OCI-LY3 (cell line): ENCODE data around the gene SWI5.

Experiments
- H2AFZ ChIP-seq: fragments of 200-600, 300-600 bp; shearing (Covaris generic); 2 replicates; pipeline ENCODE4 v1.6.0; 2014; ENCODE audit warnings: antibody characterized with exemption, low read depth, low read length
- H3K27ac ChIP-seq: fragments of 200-600, 300-600 bp; sonication (generic); 2 replicates; pipeline ENCODE4 v1.5.1; 2014; ENCODE audit warnings: mild to moderate bottlenecking, low read length, moderate library complexity, mixed read lengths
- H3K27me3 ChIP-seq: fragments of 200-600, 300-600 bp; sonication (generic); 2 replicates; pipeline ENCODE4 v1.6.1; 2014; ENCODE audit warnings: low read depth, low read length, mixed read lengths
- H3K36me3 ChIP-seq: fragments of 200-600, 300-600 bp; sonication (generic); replicated peaks from 2 replicates; pipeline ENCODE3; 2014; ENCODE audit warnings: low read depth, low read length, mixed read lengths
- H3K4me1 ChIP-seq: fragments of 300-600, 200-600 bp; sonication (generic); 2 replicates; pipeline ENCODE4 v1.6.1; 2014; ENCODE audit warnings: low read length, mixed read lengths
- H3K4me2 ChIP-seq: fragments of 200-600, 300-600 bp; sonication (generic); 2 replicates; pipeline ENCODE4 v1.6.1; 2014; ENCODE audit warnings: low read length, mixed read lengths
- H3K4me3 ChIP-seq: fragments of 300-600, 200-600 bp; sonication (generic); 2 replicates; pipeline ENCODE4 v1.5.1; 2014; ENCODE audit warnings: antibody characterized with exemption, mild to moderate bottlenecking, low read length, moderate library complexity
- H3K79me2 ChIP-seq: fragments of 300-600, 200-600 bp; shearing (Covaris generic); 2 replicates; pipeline ENCODE4 v1.6.1; 2014; ENCODE audit warnings: mild to moderate bottlenecking, low read length, mixed read lengths
- H3K9ac ChIP-seq: fragments of 300-600, 200-600 bp; shearing (Covaris generic); 2 replicates; pipeline ENCODE4 v1.6.0; 2014; ENCODE audit warnings: mild to moderate bottlenecking, low read length, moderate library complexity
- H3K9me3 ChIP-seq: fragments of 200-600, 300-600 bp; shearing (Covaris generic); 2 replicates; pipeline ENCODE4 v1.6.1; 2014; ENCODE audit warnings: low read length, mixed read lengths; ENCODE audit not compliant: insufficient read depth
- H4K20me1 ChIP-seq: fragments of 200-600, 300-600 bp; sonication (generic); 2 replicates; pipeline ENCODE4 v1.6.1; 2016; ENCODE audit warnings: low read length, mixed read lengths; ENCODE audit not compliant: insufficient read depth
- EZH2phosphoT487 ChIP-seq: fragments of 200-600 bp; shearing (Covaris generic); IDR thresholded peaks from 2 replicates; pipeline ENCODE4 v1.6.1; 2018; ENCODE audit warnings: antibody characterized with exemption, mixed run types, low read depth
- TF ChIP-seq, protein P1 (sequence below): fragments of 200-600, 300-600 bp; sonication (generic); IDR thresholded peaks from 2 replicates; pipeline ENCODE4 v1.5.1; 2014; ENCODE audit warnings: antibody characterized with exemption, low read length, low read depth

Gene SWI5

DNA sequence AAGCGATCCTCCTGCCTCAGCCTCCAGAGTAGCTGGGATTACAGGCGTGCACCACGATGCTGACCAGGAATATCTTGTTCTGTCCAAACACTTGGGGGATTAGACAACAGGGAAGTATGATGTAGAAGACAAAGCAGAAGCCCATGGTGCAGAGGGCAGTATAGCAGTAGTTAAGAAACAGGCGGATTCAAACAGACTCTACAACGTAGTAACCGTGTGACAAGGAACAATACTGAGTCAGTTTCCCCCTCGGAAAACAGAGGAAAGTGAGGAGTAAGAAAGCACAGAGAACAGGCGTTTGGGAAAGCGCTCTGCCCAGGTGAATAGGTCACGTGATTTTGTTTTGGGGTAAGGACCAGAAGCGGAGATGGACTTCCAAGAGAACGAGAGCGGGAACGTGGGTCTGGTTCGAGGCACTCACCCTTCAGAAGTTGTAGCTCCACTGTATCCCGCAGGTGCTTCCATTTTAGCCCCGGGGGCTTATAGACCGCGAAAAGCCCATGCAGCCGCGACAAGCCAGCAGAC lies 45.9 kb downstream of the SWI5 start:
- TF ChIP-seq EZH2phosphoT487 = no peak
- TF ChIP-seq, protein P1, sequence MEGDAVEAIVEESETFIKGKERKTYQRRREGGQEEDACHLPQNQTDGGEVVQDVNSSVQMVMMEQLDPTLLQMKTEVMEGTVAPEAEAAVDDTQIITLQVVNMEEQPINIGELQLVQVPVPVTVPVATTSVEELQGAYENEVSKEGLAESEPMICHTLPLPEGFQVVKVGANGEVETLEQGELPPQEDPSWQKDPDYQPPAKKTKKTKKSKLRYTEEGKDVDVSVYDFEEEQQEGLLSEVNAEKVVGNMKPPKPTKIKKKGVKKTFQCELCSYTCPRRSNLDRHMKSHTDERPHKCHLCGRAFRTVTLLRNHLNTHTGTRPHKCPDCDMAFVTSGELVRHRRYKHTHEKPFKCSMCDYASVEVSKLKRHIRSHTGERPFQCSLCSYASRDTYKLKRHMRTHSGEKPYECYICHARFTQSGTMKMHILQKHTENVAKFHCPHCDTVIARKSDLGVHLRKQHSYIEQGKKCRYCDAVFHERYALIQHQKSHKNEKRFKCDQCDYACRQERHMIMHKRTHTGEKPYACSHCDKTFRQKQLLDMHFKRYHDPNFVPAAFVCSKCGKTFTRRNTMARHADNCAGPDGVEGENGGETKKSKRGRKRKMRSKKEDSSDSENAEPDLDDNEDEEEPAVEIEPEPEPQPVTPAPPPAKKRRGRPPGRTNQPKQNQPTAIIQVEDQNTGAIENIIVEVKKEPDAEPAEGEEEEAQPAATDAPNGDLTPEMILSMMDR = no peak
- no peaks in the 10 kb centered on the region for H4K20me1 ChIP-seq
- peaks cover 11% of the 10 kb centered on the region for H3K4me1 ChIP-seq
- peak overlapping the region; percentile 98 for H3K4me3 ChIP-seq
- no peaks in the 10 kb centered on the region for H3K9me3 ChIP-seq
- H3K4me2 ChIP-seq = peak overlapping the region; percentile 84
- peak overlapping the region; percentile 85 for H3K9ac ChIP-seq
- H2AFZ ChIP-seq = peak overlapping the region; percentile 88
- peak overlapping the region; percentile 80 for H3K27ac ChIP-seq
- H3K27me3 ChIP-seq = no peaks in the 10 kb centered on the region
- H3K79me2 ChIP-seq = peaks cover 37% of the 10 kb centered on the region
- peaks cover 12% of the 10 kb centered on the region for H3K36me3 ChIP-seq

DNA sequence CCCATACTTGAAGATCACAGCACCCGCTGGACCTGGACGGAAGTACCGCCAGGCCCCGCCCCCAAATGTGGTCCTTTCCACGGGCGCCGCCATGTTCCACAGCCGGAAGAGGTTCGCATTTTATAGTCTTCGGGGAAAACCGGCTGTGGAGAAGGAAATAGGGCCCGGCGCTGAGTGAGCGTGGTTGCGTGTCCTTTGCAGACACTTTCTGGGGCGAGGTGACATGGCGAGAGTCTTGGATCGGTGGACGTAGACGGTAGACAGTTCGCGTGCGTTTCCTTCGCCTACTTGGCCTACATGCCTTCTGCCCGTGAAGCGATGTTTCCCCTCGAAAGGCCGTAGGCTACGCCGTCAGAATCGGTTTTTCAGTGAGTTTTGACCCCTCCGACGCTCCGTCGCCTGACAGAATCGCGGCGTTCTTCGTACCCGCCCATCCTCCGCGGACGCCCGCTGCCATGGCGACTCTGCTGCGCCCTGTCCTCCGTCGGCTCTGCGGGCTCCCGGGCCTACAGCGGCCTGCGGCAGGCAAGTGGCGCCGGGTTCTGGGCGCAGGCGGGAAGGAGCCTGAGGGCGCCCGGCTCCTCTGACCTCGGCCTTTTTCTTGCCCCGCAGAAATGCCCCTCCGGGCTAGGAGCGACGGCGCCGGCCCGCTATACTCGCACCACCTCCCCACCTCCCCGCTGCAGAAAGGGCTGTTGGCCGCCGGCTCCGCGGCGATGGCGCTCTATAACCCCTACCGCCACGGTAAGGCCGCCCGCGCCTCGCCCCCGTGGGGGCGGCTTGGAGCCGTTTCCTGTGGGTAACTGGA lies 46.5 kb downstream of the SWI5 start, which contains the start of the genes COQ4 and TRUB2:
Gene COQ4 (plus strand): TSS at position 436 of the 808 bp plus-strand sequence. CDS start 20 bp downstream, at position 456.
Gene TRUB2 (minus strand): TSS at position 44 of the 808 bp plus-strand sequence. CDS start 39 bp downstream, at position 5.
- no peaks in the 10 kb centered on the region for H4K20me1 ChIP-seq
- H3K4me3 ChIP-seq = peak within 1 kb of the TSS; percentile 98
- H3K79me2 ChIP-seq = peaks cover 37% of the 10 kb centered on the region
- peak within 1 kb of the TSS; percentile 85 for H3K9ac ChIP-seq
- peaks cover 11% of the 10 kb centered on the region for H3K4me1 ChIP-seq
- peak within 1 kb of the TSS; percentile 88 for H2AFZ ChIP-seq
- H3K9me3 ChIP-seq = no peaks in the 10 kb centered on the region
- peaks cover 6% of the 10 kb centered on the region for H3K36me3 ChIP-seq
- H3K27me3 ChIP-seq = no peaks in the 10 kb centered on the region
- H3K4me2 ChIP-seq = peak within 1 kb of the TSS; percentile 94
- TF ChIP-seq, protein P1 = no peak
- no peak for TF ChIP-seq EZH2phosphoT487
- H3K27ac ChIP-seq = peak within 1 kb of the TSS; percentile 80

DNA sequence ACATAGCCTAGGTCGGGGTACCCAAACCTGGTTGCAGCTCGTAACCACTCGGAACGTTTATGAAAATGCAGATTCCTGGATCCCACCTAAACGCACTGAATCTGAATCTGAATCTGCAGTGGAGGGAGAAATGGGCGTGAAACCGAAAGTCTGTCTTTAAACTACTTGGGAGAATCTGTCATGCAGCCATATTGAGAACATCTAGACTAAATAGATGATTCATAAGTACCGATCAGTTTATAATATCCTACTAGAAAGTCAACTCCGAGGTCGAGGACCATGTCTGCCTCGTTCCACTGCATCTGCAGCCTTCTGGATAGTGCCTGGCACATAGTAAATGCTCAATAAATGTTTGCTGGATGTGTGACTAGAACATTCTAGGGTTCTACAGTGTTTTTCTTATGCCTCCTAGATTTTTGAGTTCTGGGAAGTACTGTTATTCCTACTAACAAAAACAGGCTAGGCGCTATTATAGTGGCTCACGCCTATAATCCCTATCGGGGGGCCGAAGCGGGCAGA lies 47.2 kb downstream of the SWI5 start:
- H3K4me2 ChIP-seq = peak overlapping the region; percentile 94
- peaks cover 37% of the 10 kb centered on the region for H3K79me2 ChIP-seq
- H3K27ac ChIP-seq = peak overlapping the region; percentile 80

More for the DNA sequence above, 47.2 kb downstream of the SWI5 start:
- H2AFZ ChIP-seq = 0 out of 2 replicates have a peak overlapping the region, but pooled peaks have one; percentile 24
- TF ChIP-seq, protein P1 = no peak
- no peak for TF ChIP-seq EZH2phosphoT487
- H3K4me3 ChIP-seq = peak overlapping the region; percentile 98
- H3K36me3 ChIP-seq = peaks cover 6% of the 10 kb centered on the region
- H4K20me1 ChIP-seq = no peaks in the 10 kb centered on the region
- no peaks in the 10 kb centered on the region for H3K9me3 ChIP-seq
- H3K4me1 ChIP-seq = peaks cover 11% of the 10 kb centered on the region
- H3K27me3 ChIP-seq = no peaks in the 10 kb centered on the region
- peak overlapping the region; percentile 85 for H3K9ac ChIP-seq
